ENCODE data around the gene GABRB3.

GABRB3 gene

DNA sequence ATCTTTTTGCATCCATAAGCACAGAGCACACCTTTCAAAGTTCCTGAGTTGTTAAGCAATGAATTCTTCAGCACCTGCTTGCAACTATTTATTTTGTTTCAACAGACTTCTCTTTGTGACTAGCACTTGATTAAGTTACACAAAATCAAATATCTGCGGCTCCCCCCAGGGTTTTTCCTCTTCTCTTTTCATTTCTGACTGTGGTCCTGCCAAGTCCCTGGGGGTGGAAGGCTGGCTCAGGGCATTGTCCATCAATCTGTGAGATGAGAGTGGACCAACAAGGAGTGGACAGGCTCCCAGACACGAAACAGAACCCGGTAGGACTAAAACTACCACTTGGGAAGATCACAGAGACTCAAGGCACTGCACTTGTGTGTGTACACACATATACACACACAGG lies 96.8 kb downstream of the GABRB3 start:
- no peak for DNase-seq (ENCODE audit: low spot score)

DNA sequence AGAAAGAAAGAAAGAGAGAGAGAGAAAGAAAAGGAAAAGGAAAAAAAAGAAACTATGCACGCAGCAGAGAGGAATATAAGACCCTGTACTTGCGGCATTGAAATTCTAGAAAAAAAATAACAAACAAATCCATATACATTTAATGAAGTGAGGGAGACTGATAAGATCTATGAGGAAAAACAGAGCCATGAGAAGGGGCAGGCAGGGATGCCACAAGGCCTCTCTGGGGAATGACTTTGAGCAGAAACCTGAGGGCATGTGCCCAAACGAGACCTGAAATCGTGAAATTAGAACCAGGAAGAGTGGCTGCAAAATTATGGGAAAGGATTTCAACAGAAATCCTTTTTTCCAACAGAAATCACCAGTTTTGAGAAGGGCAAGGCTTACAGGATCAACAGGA lies 98.4 kb downstream of the GABRB3 start:
- DNase-seq (ENCODE audit: low spot score) = no peak

DNA sequence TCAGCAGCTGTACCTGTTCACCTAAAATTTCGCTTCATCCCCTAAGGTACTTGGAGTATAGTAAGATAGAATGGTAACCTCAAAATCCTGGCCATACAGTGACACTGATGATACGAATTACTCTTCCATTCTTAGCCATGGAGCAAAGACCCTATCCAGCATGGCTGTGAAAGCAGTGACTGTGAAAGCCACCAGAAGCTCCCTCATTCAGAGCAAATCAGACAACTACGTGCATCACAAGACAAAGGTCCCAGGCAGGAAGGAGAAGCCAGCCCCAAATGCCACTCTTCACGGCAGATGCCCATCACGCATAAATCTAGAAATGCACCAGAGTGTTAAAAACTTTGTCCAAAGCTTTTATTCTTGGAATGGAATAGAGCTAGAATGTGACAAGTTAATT lies 99.4 kb downstream of the GABRB3 start:
- no peak for DNase-seq (ENCODE audit: low spot score)

DNA sequence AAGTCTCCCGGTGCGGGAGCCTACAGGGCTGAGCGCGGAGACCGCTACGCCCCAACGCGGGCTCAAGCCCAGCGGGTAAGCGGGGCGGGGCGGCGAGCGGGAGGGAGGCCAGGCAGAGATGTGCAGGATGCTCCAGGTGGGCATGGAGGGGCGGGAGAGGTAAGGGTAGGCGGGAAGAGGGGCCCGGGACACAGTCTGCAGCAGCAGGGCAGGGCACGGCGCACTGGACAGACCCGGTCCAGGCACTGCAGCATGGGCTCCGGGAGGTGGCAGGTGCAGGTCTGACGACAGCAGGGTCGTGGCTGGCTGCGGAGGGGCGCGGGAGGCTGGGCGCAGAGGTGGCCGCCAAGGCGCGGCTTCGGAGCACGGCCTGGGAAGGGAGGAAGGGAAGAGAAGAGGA lies 102.8 kb downstream of the GABRB3 start:
- DNase-seq (ENCODE audit: low spot score) = no peak

DNA sequence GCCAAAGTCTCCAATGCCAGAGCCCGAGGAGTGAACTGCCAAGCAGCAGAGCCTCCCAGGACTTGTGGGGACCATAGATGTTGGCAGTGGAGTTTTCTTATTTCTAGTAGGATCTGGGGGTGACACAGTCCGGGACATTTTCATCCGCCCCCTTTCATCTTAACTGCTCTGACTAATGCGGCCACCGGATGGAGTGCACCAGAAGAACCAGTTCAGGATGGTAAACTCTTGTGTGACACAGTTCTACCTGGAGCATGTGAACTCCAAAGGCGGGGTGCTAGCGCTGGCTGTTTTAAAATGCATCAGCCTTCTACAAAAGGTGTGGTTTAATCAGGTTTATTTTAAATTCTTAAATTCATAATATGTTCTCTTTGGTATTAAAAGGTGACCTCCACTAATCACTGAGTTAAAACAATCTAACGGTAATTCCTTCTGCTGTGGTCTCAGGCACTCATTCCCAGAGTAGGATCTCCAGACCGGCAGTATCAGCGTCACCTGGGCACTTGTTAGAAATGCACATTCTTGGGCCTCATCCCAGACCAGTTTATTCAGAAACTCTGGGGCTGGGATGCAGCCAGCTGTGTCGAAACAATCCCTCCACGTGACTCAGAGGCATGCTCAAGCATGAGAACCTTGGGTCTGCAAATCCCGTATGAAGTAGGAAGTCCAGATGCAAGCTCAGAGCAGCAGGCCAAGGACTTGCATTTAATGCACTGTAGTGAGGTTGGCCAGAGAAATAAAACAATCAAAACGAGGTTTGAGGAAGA lies 105.5 kb downstream of the GABRB3 start:
- DNase-seq (ENCODE audit: low spot score) = no peak

DNA sequence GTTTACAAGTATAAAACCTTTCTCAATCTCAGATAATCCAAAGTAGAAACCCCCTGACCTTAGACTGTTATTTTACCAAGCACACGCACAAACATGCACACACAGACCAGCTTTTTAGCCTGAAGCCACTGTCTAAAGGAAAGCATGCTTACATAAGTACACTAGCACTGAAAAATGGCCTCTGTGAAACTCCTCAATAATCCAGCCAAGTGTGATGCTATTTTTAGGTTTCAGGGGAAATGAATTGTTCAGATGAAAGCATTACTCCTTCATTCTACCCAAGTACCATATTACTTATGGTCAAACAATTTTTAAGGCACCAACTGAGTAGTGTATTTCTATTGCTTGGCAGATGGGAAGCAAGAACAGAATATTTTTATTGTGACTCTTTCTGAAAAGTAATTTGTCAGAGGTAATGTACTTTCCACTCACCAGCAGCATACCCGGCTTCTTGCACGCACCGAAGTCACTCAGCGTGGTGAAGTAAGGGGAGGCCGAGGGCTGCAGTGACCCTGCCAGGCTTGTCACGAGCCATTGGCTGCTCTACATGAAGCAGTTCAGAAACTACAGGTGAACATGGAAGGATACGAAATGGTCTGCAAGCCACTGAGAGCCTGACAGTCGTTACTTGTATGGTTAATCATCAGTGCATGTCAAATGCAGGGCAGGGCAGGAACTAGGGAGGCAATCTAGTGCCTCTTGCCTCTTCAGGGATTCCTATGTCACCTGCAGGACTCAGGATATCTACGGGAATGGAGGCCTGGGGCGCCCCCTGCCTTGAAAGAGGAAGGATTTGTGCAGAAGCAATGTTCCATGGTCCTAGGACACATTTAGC lies 106.7 kb downstream of the GABRB3 start:
- no peak for DNase-seq (ENCODE audit: low spot score)

DNA sequence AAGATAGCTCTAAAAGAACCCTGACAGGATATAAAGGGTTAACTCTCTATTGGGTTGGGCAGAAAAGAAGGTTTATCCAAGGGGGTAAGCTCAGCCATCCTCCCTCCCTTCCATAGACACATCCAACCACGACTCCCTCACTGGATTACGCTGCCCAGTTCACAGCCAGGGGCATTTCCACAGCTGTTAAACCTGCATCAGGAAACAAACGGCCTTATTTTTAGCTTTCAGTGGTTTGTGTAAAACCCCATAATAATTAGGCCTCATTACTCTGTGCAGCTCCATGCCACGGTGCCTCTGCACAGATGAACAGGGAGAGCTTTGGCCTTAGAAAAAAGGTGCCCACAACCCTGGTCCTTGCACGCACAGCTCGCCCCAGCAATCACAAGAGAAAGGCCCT lies 110.6 kb downstream of the GABRB3 start:
- no peak for DNase-seq (ENCODE audit: low spot score)

DNA sequence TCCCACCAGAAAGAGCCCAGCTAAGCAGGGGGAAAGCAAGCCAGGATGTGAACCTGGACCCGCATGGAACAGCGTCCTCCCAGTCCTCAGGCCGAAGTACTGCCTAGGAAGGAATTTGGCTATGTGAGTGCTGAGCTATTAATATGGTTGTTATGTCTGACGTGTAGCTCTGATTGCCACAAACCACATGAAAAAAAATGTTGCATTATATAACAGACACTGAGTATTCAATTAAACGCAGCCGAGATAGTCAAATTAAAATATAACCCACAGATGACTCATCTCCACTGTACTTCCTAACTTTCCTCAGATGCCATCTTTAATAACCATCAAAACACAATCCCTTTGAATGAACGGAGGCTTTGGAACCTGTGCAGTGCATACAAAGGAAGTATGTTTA lies 111.1 kb downstream of the GABRB3 start:
- DNase-seq (ENCODE audit: low spot score) = no peak

DNA sequence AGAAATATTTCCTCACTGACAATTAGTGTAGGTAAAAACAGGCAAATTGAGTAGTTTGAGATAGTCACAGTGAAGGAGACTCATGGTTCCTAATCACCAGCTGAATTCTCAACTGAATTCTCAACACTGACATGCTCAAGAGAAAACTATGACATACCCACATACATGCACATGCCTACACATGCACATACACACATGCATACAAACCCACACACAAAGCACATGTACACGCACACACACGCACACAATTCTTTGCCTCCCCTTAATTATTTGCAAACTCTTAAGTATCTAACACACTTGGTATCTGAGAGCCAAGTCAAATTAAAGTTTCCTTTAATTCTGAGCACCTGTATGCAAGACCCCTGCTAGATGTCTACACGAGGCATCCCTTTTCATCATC lies 111.8 kb downstream of the GABRB3 start:
- DNase-seq (ENCODE audit: low spot score) = no peak

DNA sequence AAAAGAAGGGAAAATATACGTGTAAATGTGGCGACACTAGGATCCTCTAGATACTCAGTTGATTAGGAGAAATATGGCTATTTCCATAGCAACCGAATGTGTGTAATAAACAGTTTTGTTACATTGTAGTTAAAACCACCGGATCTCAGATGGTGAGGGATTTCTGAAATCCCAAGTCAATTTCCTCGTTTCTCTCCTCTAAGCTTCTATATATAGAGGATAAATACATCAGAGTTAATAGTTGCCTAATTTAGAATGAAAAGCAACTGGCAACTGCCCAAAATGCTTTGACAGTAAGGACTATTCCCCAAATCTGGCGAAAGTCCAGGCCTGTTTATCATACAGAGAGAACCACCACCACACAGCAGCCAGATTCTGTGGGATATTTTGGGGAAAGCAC lies 112.6 kb downstream of the GABRB3 start:
- DNase-seq (ENCODE audit: low spot score) = no peak

DNA sequence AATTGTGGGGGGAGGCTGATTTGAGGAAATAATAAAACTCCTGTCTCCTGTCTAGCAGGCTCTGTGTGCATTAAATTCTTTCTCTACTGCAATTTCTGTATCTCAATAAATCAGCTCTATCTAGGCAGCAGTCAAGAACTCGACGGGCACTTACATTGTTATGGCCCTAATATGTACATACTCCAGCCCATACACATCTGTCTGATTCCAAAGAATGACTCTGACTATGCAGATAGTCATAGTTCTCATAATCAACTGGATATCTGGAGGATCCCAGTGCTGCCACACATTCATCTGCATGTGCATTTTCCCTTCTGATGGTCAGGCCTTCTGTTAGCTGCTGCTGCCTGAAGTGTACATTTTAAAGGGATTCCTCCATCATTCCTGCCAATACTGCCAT lies 114.6 kb downstream of the GABRB3 start:
- DNase-seq (ENCODE audit: low spot score) = no peak

DNA sequence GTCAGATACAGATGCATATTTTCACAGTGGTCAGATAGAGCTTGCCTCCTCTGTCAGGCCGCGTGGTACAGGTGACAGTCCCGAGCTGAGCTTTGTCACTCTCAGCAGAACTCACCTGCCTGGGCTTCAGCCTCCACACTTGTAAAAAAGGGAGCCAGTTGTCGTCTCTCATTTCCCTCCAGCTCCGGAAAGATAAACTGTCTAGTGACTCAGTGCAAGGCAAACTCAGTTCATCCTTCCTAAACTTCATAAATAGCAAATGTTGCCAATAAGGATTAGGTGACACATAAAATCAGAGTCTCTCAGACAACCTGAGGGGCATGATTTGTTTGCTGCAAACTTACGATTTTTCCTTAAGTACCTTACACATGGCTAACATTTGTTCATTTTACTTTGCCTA lies 116.8 kb downstream of the GABRB3 start:
- DNase-seq (ENCODE audit: low spot score) = no peak

DNA sequence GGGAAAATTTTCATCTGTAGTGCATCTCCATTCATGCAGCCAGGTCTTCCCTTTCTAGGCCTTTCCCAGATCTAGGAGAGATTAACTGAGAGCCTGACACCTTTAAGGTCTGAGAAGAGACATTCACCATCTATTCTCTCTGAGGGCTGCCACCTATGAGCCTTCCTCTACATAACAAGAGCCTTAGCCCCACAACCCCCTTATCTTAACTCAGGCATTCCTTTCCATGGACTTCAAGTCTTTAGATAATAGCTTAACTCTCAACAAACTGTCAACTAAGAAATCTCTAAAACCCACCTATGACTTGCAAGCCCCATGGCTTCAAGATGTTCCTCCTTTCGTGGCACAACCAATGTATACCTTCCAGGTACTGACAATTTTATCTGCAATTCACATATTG lies 121.0 kb downstream of the GABRB3 start:
- DNase-seq (ENCODE audit: low spot score) = no peak

DNA sequence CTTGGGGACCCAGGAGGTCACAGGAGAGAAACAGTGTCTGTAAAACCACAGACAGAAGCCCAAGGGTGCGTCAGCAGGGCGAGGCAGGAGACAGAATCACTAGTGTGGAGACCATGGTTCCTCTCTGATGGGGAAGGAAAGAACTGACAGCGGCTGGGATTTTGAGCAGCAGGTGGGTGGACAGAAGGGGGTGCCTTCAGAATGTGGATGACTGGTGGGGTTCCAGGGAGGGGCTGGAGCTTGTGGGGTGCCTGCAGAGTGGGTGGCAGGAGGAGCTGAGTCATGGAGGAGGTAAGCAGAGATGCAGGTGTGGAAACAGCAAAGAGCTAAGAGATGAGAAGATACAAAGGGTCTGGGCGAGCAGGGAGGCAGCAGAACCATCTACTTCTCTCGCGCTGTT lies 124.2 kb downstream of the GABRB3 start:
- no peak for DNase-seq (ENCODE audit: low spot score)

DNA sequence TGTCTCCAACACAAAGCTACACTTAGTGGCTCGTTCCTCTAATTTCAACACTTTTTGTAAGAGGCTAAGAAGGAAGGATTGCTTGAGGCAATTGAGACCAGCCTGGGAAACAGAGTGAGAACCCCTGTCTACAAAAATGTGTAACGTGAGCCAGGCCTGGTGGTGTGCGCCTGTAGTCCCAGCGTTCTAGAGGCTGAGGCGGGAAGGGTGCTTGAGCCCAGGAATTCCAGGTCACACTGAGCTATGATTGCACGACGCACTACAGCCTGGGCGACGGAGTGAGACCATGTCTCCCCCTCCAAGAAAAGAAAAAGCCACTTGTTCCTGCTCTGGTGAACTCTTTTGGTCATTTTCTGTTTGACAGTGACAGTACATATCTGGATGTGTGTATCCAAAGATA lies 127.9 kb downstream of the GABRB3 start:
- no peak for DNase-seq (ENCODE audit: low spot score)

DNA sequence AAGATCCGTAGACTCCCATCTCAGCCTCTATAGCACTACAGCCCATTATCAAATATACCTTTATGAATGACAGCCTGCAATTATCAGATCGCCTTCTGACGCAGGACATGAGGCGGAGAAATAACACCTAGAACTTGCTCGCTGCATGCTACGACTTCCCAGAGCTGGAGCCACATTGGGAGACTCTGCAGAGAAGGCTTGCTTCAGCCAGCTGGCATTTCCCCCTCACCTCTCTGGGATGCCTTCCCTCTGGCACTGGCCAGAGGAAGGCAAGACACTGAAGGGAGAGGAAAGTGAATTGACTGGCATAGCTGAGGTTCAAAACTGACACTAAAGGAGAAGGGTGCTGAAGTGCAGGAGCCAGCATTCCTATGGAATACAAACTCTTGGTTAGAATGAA lies 131.7 kb downstream of the GABRB3 start:
- no peak for DNase-seq (ENCODE audit: low spot score)

DNA sequence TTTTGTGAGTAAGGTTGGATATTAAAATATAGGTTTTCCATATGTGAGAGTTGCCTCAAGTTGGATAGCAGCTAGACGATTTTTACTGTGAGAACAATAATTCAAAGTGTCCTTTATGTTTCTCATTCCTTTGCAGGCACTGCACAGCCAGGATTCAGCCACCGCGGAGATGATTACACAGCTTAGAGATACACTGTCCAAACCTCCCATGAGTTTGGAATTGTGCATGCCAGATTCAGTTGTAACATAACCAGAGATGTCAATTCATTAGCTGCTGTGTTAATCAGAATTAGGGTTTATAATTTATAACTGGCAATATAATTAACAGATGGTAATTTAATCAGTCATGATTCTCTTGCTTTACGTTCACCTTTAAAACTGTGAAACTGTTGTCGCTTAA lies 132.3 kb downstream of the GABRB3 start:
- no peak for DNase-seq (ENCODE audit: low spot score)

DNA sequence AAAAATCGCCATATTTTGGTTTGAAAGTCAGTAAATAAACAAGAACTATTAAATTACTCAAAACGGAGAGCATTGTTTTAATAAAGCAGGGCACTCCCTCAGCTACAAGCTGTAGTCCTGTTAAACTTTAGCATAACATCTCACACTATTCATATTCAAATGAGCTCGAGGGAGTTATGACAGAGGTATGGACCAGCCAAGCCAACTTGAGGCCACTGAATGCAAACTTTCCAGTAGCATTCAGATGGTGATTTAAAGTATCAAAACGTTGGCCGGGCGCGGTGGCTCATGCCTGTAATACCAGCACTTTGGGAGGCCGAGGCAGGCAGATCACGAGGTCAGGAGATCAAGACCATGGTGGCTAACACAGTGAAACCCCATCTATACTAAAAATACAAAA lies 132.9 kb downstream of the GABRB3 start:
- no peak for DNase-seq (ENCODE audit: low spot score)

DNA sequence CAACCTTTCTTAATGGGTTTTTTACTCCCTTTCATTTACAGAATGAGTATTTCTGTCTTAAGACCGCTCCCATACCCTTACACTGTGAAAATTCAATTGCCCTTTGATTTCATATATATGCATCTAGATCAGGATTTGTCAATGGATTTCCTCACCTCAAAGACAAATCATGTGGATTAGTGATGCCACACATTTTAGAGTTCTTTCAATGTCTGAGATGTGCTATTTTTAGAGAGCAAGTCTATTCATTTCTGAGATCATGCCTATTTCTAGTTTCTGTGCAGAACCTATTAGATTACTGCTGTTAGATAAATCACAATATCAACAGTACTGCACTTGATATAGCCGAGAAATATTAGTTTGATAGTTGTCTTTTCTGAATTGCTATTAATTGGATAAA lies 137.3 kb downstream of the GABRB3 start:
- no peak for DNase-seq (ENCODE audit: low spot score)

DNA sequence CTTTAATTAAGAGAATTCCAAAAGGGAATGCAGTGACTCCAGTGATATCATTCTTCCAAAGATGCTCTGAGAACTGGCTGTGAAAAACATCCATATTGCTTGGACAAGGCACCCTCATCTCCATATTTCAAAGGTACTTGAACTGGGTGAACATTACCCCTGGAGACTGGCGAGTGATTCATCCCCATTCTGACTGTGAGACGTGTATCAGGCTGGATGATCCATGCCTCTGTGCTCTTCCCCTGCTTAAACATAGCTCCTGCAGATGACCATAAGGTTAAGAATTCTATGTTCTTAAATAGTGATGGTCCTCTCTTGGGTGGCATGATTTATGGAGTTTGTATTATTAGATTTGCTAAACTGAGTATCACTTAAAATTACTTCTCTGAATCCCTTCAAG lies 137.8 kb downstream of the GABRB3 start:
- no peak for DNase-seq (ENCODE audit: low spot score)

DNA sequence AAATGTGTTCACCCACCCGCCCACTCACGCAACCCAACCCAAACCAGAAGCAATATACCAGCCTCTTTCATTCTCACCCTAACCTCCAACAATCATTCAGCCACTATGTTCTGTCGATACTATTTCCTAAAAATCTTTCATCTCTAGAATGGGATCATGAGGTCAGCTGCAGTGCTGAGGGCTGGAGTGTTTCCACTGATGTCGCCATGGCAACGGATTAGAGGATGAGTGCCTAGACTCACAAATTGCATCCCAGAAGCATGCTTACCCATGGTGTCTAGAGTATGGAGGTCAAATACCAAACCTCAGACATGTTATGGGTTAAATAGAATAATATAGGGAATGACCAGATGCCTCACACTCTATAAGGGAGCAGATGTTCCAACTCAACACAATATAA lies 138.5 kb downstream of the GABRB3 start:
- no peak for DNase-seq (ENCODE audit: low spot score)

DNA sequence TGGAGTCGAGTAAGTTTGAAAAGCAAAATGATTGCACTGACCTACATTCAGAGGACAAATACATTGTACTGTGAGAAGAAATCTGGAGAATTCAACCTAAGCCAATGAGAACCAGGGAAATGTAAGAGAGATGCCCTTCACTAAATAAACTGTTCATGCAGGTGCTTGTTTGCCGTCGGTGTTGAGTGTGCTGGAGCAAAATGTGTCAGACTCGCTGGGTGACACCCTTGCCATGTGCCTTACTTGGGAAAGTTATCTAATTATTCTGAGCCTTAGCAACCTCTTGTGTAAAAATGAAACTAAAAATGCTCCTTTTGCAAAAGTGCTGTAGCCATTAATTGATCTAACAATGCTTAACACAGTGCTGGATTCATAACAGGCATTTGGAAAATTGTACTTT lies 140.4 kb downstream of the GABRB3 start:
- no peak for DNase-seq (ENCODE audit: low spot score)

DNA sequence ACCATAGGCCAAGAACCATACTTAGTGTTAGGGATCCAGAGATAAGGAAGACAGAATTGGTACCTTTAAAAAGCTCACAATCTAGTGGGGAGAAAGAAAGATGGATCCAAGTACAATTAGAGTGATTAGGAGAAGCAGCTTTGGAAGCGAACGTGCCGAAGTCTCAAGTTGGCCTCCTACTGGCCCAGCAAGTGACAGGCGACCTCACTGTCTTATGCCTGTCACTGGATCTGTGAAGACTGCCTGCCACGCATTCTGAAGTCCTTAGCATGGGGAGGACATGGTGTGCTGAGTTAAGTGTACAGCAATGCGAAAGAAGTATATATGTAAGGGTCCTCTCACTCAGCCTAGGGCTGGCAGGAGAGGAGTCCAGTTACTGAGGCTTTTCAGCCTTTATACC lies 141.0 kb downstream of the GABRB3 start:
- no peak for DNase-seq (ENCODE audit: low spot score)

DNA sequence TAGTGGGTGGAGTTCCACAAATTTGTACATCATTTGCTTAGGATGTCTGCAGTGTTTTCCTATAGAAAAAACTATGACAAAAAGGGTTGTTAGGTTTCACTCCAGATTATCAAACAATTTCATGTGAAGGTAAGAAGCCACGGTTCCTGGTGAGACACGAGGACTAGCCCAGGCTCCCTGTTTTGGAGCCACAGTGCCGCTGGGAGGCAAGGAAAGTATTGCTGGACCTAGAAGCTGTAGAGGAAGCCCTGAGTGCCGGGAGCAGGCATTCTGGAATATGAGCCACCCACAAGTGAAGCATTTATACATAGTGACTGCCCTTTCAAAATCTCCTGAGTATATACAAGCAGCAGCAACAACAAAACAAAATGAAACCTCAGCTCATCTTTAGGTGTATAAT lies 142.0 kb downstream of the GABRB3 start:
- DNase-seq (ENCODE audit: low spot score) = no peak
